Hypothalamus (tissue), 51 donors: ENCODE data around the gene SPACA1.
"Not testable (repeated sequence)": the region's sequence is repeated elsewhere in the genome, so short reads cannot be mapped to it uniquely, and the experiment has no call there.

Experiments
- DNase-seq, 51 donors: peaks; one replicate each; lab custom pipeline; 2025; lab: John Stamatoyannopoulos, UW

Gene SPACA1

GRCh38 chr6:88047510-88048150, at the start of gene SPACA1:
TSS of gene SPACA1 (plus strand) at chr6:88047841. CDS start at chr6:88047906, 65 bp downstream.
- no peak for DNase-seq

GRCh38 chr6:88000713-88001112, 46.9 kb upstream of the SPACA1 start:
- DNase-seq, result no peak

GRCh38 chr6:88001279-88001678, 46.4 kb upstream of the SPACA1 start:
- DNase-seq, result not testable (repeated sequence)

GRCh38 chr6:88004707-88005106, 42.9 kb upstream of the SPACA1 start:
- DNase-seq, result no peak

- DNase-seq, result no peak
Measured at GRCh38 chr6:88006557-88006956, 41.1 kb upstream of the SPACA1 start.

- no peak for DNase-seq
Measured at GRCh38 chr6:88008411-88008810, 39.2 kb upstream of the SPACA1 start.

- no peak for DNase-seq
Measured at GRCh38 chr6:88008831-88009231, 38.8 kb upstream of the SPACA1 start.

- no peak for DNase-seq
Measured at GRCh38 chr6:88013015-88013414, 34.6 kb upstream of the SPACA1 start.

GRCh38 chr6:88013554-88013953, 34.1 kb upstream of the SPACA1 start:
- no peak for DNase-seq

GRCh38 chr6:88020439-88020838, 27.2 kb upstream of the SPACA1 start:
- DNase-seq, result no peak

- DNase-seq, result no peak
Measured at GRCh38 chr6:88024696-88025095, 22.9 kb upstream of the SPACA1 start.

- no peak for DNase-seq
Measured at GRCh38 chr6:88031550-88031949, 16.1 kb upstream of the SPACA1 start.

GRCh38 chr6:88044530-88044929, 3.1 kb upstream of the SPACA1 start:
- DNase-seq, result no peak

- no peak for DNase-seq
Measured at GRCh38 chr6:88045521-88046136, 2.0 kb upstream of the SPACA1 start.

- no peak for DNase-seq
Measured at GRCh38 chr6:88048578-88048977, 937 bp downstream of the SPACA1 start.

GRCh38 chr6:88050140-88050818, 2.6 kb downstream of the SPACA1 start:
- DNase-seq, result no peak

- no peak for DNase-seq
Measured at GRCh38 chr6:88059191-88059590, 11.6 kb downstream of the SPACA1 start.

GRCh38 chr6:88062376-88062775, 14.7 kb downstream of the SPACA1 start:
- no peak for DNase-seq

GRCh38 chr6:88072462-88072861, 24.8 kb downstream of the SPACA1 start:
- no peak for DNase-seq

GRCh38 chr6:88074791-88075190, 27.1 kb downstream of the SPACA1 start:
- no peak for DNase-seq

GRCh38 chr6:88077305-88077704, 29.7 kb downstream of the SPACA1 start:
- no peak for DNase-seq

GRCh38 chr6:88086792-88087191, 39.2 kb downstream of the SPACA1 start:
- DNase-seq, result no peak
